HG03280 (cell line): Measurements from ENCODE around the gene GPC6.

Experiments
- ATAC-seq: cut with Tn5 transposase; IDR thresholded peaks from one replicate; pipeline ENCODE4 v1.9.1; 2021; ENCODE audit warnings: mild to moderate bottlenecking, moderate library complexity; ENCODE audit not compliant: unreplicated experiment

GPC6 gene

DNA sequence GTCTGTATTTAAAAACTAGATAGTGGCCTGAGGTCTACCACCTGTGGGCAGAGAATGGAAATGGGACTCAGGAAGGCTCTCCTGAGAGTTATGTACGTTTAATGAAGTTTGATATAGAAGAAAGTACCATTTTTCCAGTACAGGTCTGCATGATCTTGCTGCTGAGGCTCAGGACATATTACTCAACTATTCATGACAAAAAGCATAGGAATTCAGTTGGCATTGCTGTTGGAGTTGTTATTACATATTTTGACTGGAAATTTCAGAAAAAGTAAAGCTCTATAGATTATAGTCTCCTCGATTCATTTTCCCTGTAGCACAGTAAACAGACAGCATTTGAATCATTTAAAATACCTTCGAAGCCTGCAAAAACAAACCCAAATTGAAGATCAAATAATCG, 783.1 kb downstream of the GPC6 start:
- ATAC-seq: no peak

DNA sequence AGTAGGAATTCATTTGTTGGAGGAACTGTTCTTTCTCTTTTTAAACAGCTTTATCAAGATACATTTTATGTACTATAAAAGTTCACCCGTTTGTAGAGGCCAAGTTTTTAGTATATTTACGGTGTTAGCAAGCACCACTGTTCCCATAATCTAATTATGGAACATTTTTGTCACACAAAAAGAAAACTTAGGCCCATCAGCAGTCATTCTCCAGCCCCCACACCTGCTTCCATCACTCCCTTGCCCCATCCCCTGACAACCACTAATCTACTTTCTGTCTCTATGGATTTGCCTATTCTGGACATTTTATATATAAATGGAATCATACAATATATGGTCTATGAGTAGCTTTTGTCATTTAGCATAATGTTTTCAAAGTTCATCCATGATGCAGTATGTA, 787.9 kb downstream of the GPC6 start:
- no peak for ATAC-seq

DNA sequence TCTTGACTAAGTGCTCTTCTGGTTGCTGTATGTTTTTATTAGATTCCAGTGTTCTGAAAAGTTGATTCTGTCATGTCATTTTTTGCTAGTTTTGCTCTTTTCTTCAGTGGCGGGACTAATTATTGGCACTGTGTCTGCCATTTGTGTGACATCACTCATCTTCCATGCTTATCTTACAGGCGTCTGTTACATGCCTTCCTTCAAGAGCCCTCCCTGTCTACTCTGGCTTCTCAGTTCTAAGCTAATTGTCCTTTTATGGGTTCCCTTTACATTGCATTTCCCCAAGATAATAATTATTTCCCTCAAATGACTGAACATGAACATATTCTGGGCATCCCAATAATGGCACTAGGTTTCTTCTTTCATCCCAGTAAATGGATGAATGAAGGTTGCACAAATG, 793.8 kb downstream of the GPC6 start:
- ATAC-seq: no peak

DNA sequence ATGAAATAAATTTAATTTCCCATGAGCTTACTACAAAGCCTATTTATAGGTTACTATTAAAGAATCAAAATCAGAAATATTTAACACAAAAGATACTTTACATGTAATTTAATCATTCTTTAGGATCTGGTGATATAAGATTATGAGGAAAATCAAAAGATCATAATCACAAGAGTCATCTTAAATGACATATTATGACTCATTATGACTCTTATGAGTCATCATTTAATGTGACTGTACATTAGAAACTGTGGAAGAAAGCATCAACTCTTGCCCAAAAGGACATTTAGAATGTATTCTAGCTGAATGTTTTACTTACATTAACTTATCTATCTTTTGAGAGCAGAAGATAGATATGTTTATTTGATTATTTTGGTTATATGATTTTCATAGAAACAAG, 794.2 kb downstream of the GPC6 start:
- ATAC-seq: no peak

DNA sequence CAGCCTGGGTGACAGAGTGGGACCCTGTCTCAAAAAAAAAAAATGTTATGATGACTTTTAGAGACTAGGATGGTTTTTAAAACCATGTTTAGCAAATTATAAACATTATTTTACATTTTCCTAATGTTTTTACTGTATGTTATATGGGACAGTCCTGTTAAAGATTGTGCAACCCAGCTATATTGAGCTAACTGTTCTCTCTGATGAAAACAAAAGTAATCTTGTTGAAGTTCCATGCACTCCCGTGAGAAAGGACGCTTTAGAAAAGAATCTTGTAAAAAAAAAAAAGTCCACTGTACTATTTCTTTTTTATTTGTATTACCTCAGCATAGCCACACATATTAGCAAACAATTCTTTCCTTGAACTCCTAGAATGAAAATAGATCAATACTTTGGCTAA, 801.6 kb downstream of the GPC6 start:
- no peak for ATAC-seq

DNA sequence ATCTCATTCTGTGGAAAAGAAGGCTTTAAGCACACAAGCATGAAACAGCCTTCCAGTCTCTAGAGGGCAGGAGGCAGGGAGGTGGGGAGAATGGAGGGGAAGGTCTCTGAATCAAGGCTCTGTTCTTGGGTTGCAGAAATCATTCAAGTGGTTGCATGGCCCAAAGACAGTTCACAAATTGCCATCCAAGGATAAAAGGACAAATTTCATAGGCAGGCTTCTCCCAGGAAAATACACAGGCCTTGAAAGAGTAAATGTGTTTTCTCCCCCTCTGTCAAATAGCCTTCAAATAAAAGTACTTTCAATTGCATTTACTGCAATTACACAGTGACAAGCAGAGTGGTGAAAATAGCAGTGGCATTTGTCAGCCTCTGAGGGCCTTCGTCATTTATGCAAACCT, 802.0 kb downstream of the GPC6 start:
- ATAC-seq: no peak

DNA sequence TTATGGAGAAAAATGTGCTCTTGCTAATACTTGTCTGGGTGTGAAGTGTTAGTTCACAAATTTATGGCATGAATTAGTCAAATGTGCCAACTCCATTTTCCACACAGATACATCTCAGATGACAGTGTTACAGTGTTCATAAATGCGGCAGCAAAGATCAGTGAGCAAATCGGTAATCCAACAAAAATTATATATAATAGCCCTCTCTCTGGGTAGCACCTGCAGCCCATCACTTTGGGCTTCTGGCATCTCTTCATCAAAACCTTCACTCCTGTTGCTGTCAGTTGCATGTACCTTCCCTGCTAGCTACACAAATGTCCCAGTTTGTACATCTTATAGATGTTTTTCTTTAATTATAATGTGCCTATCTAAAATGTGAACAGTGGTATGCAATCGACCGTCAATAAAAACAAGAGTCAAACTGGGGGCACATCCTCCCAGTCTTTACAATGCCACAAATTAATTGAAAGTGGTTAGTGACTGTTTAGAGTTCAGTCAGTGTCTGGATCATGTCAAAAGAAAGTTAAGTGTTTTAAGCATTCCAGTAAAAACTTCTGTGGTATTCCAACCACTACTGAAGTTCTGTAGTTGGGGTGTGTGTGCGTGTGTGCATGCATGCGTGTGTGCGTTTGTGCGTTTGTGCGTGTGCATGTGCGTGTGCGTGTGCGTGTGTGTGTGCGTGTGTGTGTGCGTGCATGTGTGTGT, 804.0 kb downstream of the GPC6 start:
- ATAC-seq: no peak

DNA sequence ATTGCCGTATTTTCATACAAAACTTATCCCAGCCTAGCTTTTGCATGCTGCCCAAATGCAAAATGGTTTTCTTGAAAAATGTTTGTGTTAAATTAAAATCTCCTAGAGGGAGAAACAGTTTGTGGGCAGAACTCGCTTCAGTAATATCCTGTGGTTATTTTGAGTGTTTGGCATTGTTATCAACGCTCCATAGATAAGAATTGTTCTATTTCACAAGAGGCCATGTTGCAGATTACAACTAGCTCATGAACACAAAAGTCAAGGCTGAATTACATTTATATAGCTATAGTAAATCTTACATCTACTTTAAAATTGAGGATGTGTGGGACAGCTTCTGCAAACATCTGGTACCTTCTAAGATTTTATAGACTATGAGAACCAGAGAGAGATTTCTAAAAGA, 805.0 kb downstream of the GPC6 start:
- no peak for ATAC-seq

DNA sequence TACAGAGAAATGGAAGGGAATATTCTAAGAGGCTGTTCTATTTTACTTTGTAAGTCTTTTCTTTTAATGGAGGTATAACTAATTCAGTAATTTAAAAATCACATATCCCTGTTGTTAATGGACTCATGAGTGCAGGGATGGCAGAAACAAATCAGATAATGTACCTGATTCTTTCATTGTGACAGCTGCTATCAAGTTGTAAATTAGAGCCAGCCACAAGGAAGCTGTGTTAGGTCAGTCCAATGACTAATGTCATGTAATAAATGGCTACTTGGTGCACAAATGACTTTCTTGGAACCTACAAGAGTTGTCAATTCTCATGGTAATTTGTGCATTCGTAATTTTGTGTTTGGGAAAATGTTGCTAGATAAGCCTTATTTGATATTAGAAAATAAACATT, 806.5 kb downstream of the GPC6 start:
- no peak for ATAC-seq

DNA sequence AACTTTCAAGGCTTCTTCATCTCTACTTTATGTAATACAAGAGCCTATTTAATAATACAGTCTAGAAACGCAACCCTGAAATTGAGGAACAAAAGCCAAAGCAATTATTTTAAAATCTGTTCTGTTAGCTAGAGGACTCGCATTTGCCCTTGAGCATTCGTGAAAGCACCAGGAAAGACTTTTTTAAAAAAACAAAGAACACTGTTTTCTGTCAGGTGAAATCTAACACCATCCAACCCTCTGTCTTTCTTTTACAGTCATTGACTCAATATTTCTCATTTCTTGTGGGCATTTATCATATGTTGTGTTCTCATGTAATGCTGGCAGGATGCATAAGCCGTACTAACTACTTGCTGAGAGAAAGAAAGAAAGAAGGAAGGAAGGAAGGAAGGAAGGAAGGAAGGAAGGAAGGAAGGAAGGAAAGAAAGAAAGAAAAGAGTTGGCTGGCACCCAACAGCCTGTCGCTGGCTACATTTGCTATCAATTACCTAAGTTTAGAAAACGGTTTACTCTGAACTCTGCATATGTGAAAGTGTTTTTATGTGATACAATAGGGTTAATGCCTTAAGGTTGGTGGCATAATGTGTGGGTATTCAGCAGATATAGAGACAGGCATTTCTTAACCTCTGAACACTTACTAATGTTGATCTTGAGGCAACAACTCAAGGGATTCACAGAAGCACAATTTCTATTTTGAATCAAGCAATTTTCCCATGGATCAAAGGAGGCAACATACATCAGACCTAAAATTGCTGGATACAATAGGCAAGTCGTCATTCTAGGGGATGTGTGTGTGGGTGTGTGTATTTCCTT, 807.4 kb downstream of the GPC6 start:
- ATAC-seq: no peak

DNA sequence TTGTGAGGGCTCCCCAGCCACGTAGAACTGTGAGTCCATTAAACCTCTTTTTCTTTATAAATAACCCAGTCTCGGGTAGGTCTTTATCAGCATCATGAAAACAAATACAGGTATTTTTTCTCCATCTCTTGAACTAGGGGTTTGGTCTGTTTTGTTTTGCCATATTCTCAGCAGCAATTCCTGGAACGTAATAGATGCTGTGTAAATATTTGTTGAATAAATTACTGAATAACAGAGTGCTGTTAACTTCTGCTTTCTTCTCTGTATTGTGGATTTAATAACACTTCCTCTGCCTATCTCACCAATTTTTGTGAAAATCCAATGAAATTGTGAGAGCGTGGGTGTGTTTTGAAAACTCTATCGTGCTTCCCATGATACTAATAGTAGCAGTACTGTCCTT, 823.4 kb downstream of the GPC6 start:
- no peak for ATAC-seq

DNA sequence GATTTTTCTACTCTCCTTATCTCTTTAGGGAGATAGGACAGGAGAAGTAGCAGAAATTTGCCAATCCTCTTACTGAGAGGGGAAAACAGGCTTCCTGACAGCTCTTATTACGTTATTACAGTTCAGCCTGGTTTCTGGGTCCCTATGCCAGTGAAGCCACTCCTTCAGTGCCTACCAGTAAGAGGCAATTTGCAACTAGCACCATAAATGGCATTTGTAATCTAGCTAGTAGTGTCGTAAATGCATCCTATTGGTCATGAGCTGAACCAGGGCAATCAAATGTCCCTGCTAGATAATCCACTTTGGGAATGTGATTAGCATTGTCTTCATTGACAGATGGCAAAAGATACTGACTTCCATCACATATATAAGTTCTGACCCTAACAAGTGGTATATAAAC, 824.1 kb downstream of the GPC6 start:
- no peak for ATAC-seq

DNA sequence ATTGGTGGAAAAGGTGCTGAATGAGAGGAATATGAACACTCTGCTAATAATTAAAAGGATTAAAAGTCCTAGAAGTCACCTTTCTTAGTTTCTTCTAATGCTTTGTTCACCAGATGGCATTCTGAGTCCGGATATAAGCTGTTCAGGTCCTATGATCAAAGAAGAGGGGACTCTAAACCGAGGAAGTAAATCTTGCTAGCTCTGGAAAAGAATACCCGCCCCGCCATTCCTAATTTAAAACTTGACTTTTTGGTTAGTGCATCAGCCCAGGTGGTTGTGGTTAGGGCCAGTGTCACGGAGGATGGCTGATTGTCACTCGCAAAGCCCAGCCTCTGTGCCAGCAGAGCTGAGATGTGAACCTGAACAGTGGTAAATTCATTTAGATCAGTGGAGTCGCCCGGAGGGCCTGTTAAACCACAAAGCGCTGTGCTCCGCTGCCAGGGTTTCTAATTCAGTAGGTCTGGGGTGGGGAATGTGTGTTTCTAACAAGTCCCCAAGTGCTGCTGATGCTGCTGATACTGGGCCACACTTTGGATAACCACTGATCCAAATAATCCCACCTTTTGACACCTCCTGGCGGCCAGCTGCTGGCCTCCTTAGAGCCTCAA, 827.5 kb downstream of the GPC6 start:
- no peak for ATAC-seq

DNA sequence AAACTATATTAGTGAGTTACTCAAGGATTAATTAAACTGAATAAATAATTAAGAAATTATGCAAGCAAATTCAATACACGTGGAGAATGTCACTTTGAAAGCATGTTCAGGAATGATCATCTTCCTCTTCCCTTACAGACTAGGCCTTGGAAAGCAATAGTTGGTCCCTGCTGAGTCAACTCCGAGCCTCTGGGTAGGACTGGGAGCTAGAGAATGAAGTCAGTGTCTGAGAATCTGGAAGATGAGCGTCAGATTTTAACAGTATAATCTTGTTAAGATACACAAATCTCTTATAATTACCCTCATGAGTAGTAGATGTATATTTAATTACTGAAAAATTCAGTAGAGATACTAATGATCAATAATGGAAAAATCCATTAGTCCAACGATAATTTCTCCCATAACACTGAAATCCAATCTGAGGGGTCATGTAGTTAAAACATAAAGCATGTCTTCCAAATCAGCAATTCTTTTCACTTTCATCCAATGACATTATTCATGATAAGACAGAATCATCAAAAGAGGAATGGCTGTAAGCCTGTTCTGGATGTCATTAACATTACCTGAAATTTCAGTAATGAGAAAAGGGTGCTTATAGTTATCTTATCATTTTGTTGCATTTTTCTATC, 829.9 kb downstream of the GPC6 start:
- ATAC-seq: no peak

DNA sequence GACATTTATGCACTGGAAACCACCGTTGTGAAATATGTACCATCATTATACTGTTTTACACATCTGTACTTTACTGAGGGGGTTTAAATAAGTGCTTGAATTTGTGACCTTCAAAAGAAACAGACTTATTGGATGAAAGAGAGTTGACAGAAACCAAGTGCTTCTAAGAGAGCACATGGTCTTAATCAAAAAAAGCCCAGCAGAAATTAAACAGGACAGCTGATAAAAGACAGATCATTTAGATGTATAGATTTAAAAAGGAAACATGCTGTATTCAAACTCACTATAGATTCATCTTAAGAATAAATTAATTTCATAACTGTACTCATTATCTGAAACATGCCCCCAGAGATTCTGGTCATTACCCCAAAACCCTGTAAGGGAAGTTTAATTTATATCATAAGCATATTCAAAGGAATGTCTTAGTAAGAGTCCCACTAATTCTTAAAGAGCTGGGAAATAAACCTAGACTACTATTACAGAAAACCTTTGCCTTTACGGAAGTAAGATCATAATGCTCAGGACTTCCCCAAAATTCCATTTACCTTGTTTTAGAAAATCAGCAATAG, 831.1 kb downstream of the GPC6 start:
- ATAC-seq: no peak

DNA sequence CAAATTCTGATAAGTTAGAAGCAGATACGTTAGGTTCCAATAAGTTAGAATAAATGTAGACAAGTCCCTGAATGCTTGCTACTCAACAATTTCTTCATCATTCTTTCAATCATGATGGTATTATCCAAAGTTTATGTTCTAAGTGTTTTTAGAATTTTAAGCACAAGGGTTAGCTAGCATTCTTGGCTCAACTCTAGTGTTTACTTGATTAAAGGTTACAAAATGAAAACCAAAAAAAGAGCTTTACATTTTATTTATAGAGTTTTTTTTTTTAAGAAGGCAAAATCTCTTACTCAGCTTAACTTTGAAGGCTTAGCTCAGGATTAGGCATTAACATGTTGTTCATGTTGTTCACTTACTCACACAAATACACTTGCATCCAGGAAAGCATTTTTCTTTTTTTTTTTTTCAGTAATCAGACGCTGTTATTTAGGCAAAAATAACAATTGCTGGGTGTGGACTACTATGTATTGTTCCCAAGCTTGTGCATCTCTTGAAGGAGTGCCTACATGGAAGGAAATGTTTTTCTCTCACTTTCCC, 832.3 kb downstream of the GPC6 start:
- ATAC-seq: no peak

DNA sequence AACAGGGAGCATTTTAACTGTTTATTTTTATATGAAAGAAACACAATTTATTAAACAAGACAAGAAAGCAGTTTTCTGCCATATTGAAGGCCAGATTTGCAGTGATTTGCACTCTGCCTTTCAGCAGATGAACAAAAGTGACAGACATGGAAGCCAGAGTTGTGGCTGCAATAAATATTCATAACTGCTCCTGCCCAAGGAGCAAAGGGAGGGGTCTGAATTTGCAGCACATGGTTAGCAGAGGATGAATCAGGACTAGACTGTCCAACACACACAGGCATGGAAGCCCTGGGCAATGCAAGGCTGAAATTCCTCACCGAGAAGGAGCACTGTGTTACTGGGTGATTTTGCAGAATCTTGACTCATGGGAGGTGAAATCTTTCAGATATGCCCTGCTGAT, 834.7 kb downstream of the GPC6 start:
- no peak for ATAC-seq

DNA sequence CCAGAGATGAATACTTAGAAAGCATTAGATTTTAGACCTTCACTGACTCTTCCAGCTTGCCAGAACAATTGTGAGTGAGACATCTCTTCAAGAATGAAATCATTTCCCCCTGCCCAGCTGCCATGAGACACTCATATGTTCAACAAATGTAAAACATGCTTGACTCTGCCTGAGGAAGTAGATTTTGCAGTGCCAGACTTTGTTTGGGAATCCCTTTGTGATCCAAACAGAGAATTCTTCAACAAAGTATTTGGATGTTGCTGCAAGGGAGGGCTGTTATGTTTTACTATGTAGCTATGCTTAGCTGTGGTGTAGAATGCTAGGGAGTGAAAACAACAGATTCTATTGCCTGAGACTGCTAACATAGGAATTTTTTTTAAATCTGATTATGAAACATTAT, 836.5 kb downstream of the GPC6 start:
- no peak for ATAC-seq

DNA sequence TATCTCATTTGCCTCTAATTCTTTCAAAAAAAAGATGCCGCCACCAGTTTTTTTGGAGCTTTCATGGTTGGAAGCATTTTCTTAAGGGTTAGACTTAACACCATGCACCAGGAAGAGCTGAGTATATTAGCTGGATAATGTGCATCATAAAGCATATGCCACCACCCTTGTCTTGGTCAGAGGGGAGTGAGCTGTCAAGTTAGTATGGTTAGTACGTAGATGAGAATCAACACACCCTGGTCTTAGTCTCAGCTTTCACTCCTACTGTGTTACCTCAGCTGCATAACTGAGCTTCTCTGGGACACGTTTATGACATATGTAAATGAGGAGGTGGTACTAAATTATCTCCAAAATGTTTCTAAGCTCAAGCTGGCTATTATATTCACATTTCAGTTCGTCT, 837.2 kb downstream of the GPC6 start:
- no peak for ATAC-seq

DNA sequence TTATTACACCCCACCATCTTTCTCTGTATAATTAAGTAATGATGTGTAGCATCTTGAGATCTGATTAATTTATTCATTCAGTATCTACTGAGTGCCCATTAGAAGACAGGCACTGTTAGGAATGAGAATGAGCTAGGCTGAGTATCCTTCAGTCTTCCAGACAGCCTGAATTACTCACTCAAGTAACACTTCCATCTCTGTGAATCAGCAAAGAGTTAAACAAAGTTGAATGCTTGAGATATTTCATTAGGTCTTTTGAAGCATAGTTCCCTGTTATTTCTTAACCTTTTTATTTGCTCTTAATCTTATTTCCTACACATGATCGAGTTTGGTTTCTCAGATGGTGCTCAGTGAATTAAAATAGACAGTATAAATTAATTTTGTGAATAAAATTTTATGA, 839.1 kb downstream of the GPC6 start:
- no peak for ATAC-seq
